HG02840 (cell line): Measurements from ENCODE around the gene OAF.
"Not testable (repeated sequence)": the region's sequence is repeated elsewhere in the genome, so short reads cannot be mapped to it uniquely, and the experiment has no call there.

Experiments
- ATAC-seq: cut with Tn5 transposase; IDR thresholded peaks from one replicate; pipeline ENCODE4 v1.9.1; 2021; ENCODE audit warnings: mild to moderate bottlenecking, moderate library complexity, moderate number of reproducible peaks; ENCODE audit not compliant: unreplicated experiment, low FRiP score

Gene OAF

DNA sequence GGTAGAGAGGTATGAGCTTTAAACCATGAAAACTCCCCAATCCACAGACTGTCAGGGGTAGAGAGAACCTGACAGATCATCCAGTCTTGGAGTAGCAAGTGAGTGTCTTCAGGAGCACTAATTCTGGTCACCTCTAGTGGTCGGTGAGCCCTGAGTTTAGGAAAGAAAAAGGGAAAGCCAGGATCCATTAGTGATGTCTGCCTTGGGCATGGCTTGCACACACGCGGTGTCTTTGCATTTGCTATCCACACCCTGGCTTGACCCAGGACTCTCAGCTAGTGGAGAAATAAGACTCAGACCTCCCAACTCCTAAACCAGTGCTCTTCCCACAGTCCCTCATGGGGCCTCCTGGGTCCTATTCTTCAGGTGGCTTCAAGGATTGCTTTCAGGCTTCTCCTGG, 48.4 kb downstream of the OAF start:
- ATAC-seq = no peak

- no peak for ATAC-seq
Measured at GRCh38 chr11:120259988-120260565, 49.2 kb downstream of the OAF start.

DNA sequence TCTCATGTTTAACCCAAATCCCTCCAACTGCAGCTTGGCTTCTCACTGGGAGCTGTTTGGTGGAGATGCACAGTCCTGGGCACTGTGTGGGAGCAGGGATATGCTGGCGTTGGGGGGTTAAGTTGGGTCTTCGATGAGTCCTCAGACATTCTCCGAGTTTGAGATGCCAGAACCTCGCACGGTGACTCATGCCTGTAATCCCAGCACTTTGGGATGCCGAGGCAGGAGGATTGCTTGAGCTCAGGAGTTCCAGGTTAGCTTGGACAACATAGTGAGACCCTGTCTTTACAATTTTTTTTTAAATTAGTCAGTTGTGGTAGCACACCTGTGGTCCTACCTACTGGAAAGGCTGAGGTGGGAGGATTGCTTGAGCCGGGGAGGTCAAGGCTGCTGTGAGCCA, 49.8 kb downstream of the OAF start:
- no peak for ATAC-seq

GRCh38 chr11:120261321-120261720, 50.5 kb downstream of the OAF start:
- ATAC-seq = no peak

- no peak for ATAC-seq
Measured at GRCh38 chr11:120261931-120262330, 51.1 kb downstream of the OAF start.

GRCh38 chr11:120267319-120267718, 56.5 kb downstream of the OAF start:
- ATAC-seq = no peak

DNA sequence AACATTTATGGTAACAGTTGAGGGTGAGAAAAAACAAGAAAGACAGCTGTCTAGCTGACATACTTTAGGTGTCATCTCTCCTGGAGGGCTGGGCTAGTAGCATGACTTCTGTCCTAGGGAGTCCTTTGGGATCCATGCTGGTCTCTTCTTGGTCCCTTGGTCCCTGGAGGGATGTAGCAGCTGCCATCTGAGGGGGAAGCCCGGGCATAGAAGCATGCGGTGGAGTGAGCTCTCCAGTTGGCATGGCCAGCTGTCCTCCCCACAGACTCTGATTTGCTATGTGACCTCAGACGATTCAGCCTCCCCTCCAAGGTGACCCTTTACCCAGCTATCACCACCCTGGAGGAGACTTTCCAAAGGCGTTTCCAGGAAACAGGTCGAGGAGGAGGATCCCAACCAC, 57.9 kb downstream of the OAF start:
- no peak for ATAC-seq

DNA sequence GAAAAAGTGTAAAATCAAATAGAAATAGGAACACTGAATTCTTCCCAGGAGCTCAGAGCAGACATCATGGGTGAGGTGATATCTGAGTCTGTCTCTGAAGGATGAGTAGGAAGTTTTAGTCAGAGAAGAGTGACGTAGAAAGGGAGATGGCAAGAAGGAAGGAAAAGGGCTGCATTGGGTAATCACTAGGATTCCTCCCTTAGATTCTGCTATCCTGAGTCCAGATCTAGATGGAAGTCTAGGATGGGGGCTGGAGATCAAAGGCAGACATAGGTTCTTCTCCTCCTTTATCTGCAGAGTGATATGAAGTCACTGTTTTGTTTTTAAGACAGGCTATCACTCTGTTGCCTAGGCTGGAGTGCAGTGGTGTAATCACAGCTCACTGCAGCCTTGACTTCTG, 59.6 kb downstream of the OAF start:
- no peak for ATAC-seq

DNA sequence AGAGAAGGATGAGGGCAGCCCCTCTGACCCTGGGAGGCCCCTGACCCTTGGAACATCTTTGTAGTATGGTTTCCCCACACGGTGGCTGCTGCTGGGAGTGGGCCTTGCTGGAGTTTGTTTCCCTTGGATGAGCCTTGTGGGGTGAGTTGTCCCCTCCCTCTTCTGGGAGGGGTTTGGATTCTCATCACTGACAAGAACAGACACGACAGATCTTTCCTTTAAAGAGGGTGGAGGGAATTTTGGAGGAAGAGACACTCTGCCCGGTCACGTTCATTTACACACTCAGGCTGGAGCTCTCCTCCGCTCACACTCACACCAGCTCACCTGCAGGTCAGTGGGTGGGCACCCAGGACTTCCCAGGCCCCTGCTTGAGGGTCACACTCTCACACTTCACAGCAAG, 60.8 kb downstream of the OAF start:
- ATAC-seq = no peak

GRCh38 chr11:120272303-120272702, 61.5 kb downstream of the OAF start:
- ATAC-seq = no peak

DNA sequence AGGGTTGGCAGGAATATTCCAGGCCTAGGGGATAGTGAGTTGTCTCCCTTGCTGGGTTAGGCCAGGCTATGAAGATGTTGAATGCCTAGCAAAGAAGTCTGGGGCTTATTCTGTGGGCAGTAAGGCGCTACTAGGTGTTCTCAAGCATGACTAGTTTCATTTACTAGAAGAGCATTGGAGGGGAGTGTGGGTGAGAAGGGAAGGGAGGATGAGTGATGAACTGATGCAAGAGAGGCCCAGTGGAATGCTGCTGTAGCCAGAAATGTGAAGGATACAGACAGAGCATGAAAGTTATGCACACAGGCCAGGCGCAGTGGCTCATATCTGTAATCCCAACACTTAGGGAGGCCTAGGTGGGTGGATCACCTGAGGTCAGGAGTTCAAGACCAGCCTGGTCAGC, 62.6 kb downstream of the OAF start:
- no peak for ATAC-seq

- ATAC-seq = not testable (repeated sequence)
Measured at GRCh38 chr11:120273956-120274355, 63.1 kb downstream of the OAF start.

DNA sequence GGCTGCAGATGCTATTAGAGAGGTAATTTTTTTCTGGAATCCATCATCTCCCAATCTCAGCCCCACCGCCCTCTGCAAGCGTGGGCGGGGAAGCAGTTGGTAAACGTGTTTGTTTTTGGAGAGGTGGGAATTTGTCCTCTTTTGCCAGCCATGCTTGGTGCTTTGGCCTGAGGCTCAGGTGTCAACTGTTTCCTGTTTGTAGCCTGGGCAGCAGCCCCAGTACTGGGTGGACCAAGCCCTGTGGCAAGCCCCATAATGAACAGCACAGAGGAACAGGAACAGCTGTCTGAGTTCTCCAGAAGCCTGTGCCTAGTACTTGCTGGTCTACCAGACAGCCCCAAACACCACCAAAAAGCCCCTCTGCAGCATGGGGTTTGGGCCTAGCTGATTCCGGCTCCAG, 68.7 kb downstream of the OAF start:
- ATAC-seq = no peak
